WTC11 (cell line): ENCODE data around the gene PANX2. TPM values are rescaled to one million over a fixed set of nuclear protein-coding genes. Genes with fewer than 3 reads are reported as not detected.

Experiments used
- ATAC-seq: fragments of 200-7000 bp; cut with Tn5 transposase; 2 replicates; pipeline ENCODE4 v1.10.0; 2021; ENCODE audit warnings: mild to moderate bottlenecking, moderate library complexity
- CTCF ChIA-PET: fragments of 300-600 bp; sonication (Branson Sonifier 250); formaldehyde crosslinking; loops from one replicate; lab custom pipeline; 2021; ENCODE audit warnings: antibody characterized with exemption; lab: Charles Lee
- POLR2A ChIA-PET: fragments of 350-600 bp; sonication (Branson Sonifier 250); formaldehyde crosslinking; loops from one replicate; lab custom pipeline; 2021; ENCODE audit warnings: antibody characterized with exemption; lab: Charles Lee
- DNase-seq: peaks from one replicate; pipeline ENCODE4 v3.0.0; 2021; ENCODE audit warnings: low spot score
- H3K27ac Mint-ChIP-seq: 2 replicates; pipeline ENCODE4 v1.8.0; 2021; ENCODE audit warnings: mixed read lengths
- H3K27me3 Mint-ChIP-seq: 2 replicates; pipeline ENCODE4 v1.8.0; 2021; ENCODE audit warnings: low read depth, mild to moderate bottlenecking, moderate library complexity, mixed read lengths
- H3K36me3 Mint-ChIP-seq: 2 replicates; pipeline ENCODE4 v1.8.0; 2021; ENCODE audit warnings: mixed read lengths
- H3K4me1 Mint-ChIP-seq: 2 replicates; pipeline ENCODE4 v1.8.0; 2022; ENCODE audit warnings: mixed read lengths
- H3K4me3 Mint-ChIP-seq: 2 replicates; pipeline ENCODE4 v1.8.0; 2021; ENCODE audit warnings: mild to moderate bottlenecking, moderate library complexity, mixed read lengths
- H3K9me3 Mint-ChIP-seq: 2 replicates; pipeline ENCODE4 v1.8.0; 2021; ENCODE audit warnings: mixed read lengths
- AR ChIP-seq: fragments of 250-450 bp; sonication (Bioruptor Pico); IDR thresholded peaks from 2 replicates; pipeline ENCODE4 v1.9.0; 2021; ENCODE audit warnings: mild to moderate bottlenecking
- ATF2 ChIP-seq: sonication (generic); formaldehyde crosslinking; IDR thresholded peaks from 2 replicates; pipeline ENCODE4 v1.8.1; 2022; ENCODE audit warnings: low read depth, missing genetic modification reagents, borderline replicate concordance
- ATF3 ChIP-seq: sonication (generic); formaldehyde crosslinking; conservative IDR thresholded peaks from 2 replicates; pipeline ENCODE4 v1.8.1; 2022; ENCODE audit warnings: mild to moderate bottlenecking, missing genetic modification reagents
- E2F1 ChIP-seq: sonication (generic); formaldehyde crosslinking; IDR thresholded peaks from 2 replicates; pipeline ENCODE4 v1.8.0; 2022; ENCODE audit warnings: mild to moderate bottlenecking, missing genetic modification reagents
- ELF4 ChIP-seq: sonication (generic); formaldehyde crosslinking; IDR thresholded peaks from 2 replicates; pipeline ENCODE4 v1.8.1; 2022; ENCODE audit warnings: low read depth, mild to moderate bottlenecking, moderate library complexity, missing genetic modification reagents
- EMX1 ChIP-seq: fragments of 250-450 bp; sonication (Bioruptor Pico); IDR thresholded peaks from 2 replicates; pipeline ENCODE4 v1.8.0; 2021; ENCODE audit warnings: mild to moderate bottlenecking
- GRHL2 ChIP-seq: fragments of 250-450 bp; sonication (Bioruptor Pico); IDR thresholded peaks from 2 replicates; pipeline ENCODE4 v1.8.0; 2022; ENCODE audit warnings: mild to moderate bottlenecking, moderate library complexity; ENCODE audit not compliant: insufficient replicate concordance, severe bottlenecking
- IRF1 ChIP-seq: sonication (generic); formaldehyde crosslinking; IDR thresholded peaks from 2 replicates; pipeline ENCODE4 v1.8.0; 2023; ENCODE audit warnings: missing genetic modification reagents
- IRF2 ChIP-seq: sonication (generic); formaldehyde crosslinking; IDR thresholded peaks from 2 replicates; pipeline ENCODE4 v1.8.0; 2022; ENCODE audit warnings: low read depth, missing genetic modification reagents, borderline replicate concordance
- JUN ChIP-seq: sonication (generic); formaldehyde crosslinking; IDR thresholded peaks from 2 replicates; pipeline ENCODE4 v1.8.0; 2023; ENCODE audit warnings: mild to moderate bottlenecking, missing genetic modification reagents
- MAX ChIP-seq: sonication (generic); formaldehyde crosslinking; IDR thresholded peaks from 2 replicates; pipeline ENCODE4 v1.8.0; 2022; ENCODE audit warnings: mild to moderate bottlenecking, missing genetic modification reagents
- NFE2L1 ChIP-seq: sonication (generic); formaldehyde crosslinking; IDR thresholded peaks from 2 replicates; pipeline ENCODE4 v1.8.1; 2023; ENCODE audit warnings: missing genetic modification reagents
- NR1H2 ChIP-seq: sonication (generic); formaldehyde crosslinking; IDR thresholded peaks from 2 replicates; pipeline ENCODE4 v1.9.0; 2021; ENCODE audit warnings: mild to moderate bottlenecking, moderate library complexity, missing genetic modification reagents
- NR2C2 ChIP-seq: sonication (generic); formaldehyde crosslinking; IDR thresholded peaks from 2 replicates; pipeline ENCODE4 v1.8.0; 2022; ENCODE audit warnings: mild to moderate bottlenecking, missing genetic modification reagents
- NR3C1 ChIP-seq: sonication (generic); formaldehyde crosslinking; conservative IDR thresholded peaks from 2 replicates; pipeline ENCODE4 v1.8.1; 2023; ENCODE audit warnings: low read depth, mild to moderate bottlenecking, missing genetic modification reagents
- OVOL2 ChIP-seq: fragments of 250-450 bp; sonication (Bioruptor Pico); IDR thresholded peaks from 2 replicates; pipeline ENCODE4 v1.9.0; 2021; ENCODE audit warnings: mild to moderate bottlenecking, borderline replicate concordance
- PREB ChIP-seq: sonication (generic); formaldehyde crosslinking; IDR thresholded peaks from 2 replicates; pipeline ENCODE4 v1.8.1; 2022; ENCODE audit warnings: mild to moderate bottlenecking, missing genetic modification reagents, moderate library complexity, borderline replicate concordance
- RELA ChIP-seq: sonication (generic); formaldehyde crosslinking; IDR thresholded peaks from 2 replicates; pipeline ENCODE4 v1.8.1; 2022; ENCODE audit warnings: missing genetic modification reagents, mild to moderate bottlenecking, borderline replicate concordance
- RORB ChIP-seq: fragments of 250-450 bp; sonication (Bioruptor Pico); IDR thresholded peaks from 2 replicates; pipeline ENCODE4 v1.9.0; 2021; ENCODE audit warnings: mild to moderate bottlenecking
- SOX15 ChIP-seq: fragments of 250-450 bp; sonication (Bioruptor Pico); IDR thresholded peaks from 2 replicates; pipeline ENCODE4 v1.9.0; 2021; ENCODE audit warnings: mild to moderate bottlenecking
- TCF7 ChIP-seq: sonication (generic); formaldehyde crosslinking; IDR thresholded peaks from 2 replicates; pipeline ENCODE4 v1.8.0; 2022; ENCODE audit warnings: mild to moderate bottlenecking, low read depth, missing genetic modification reagents, moderate library complexity
- TEAD4 ChIP-seq: sonication (generic); formaldehyde crosslinking; IDR thresholded peaks from 2 replicates; pipeline ENCODE4 v1.8.0; 2022; ENCODE audit warnings: mild to moderate bottlenecking, missing genetic modification reagents
- ZBTB21 ChIP-seq: sonication (generic); formaldehyde crosslinking; IDR thresholded peaks from 2 replicates; pipeline ENCODE4 v1.8.1; 2023; ENCODE audit warnings: mild to moderate bottlenecking, missing genetic modification reagents, borderline replicate concordance
- ZMAT4 ChIP-seq: fragments of 250-450 bp; sonication (Bioruptor Pico); IDR thresholded peaks from 2 replicates; pipeline ENCODE4 v1.9.0; 2021; ENCODE audit warnings: mild to moderate bottlenecking
- ZNF121 ChIP-seq: sonication (generic); formaldehyde crosslinking; IDR thresholded peaks from 2 replicates; pipeline ENCODE4 v1.8.0; 2023; ENCODE audit warnings: missing genetic modification reagents
- ZNF396 ChIP-seq: fragments of 250-450 bp; sonication (Bioruptor Pico); IDR thresholded peaks from 2 replicates; pipeline ENCODE4 v1.8.0; 2021; ENCODE audit warnings: mild to moderate bottlenecking, moderate library complexity, borderline replicate concordance
- total RNA-seq: library from RNA; stranded (reverse); gene quantifications from 3 replicates; pipeline ENCODE4 v1.2.3, GENCODE V29; 2021

The PANX2 gene
- total RNA-seq, 1 experiment from 2014 or later = 10.2 TPM

- Mint-ChIP-seq H3K4me1 (no peaks in the 10 kb centered on the region; the same call in 1 of the 2 replicates), H3K9me3 (no peaks in the 10 kb centered on the region), H3K4me3 (no peak overlapping the region), H3K36me3 (no peaks in the 10 kb centered on the region), H3K27me3 (no peaks in the 10 kb centered on the region; the same call in 1 of the 2 replicates), H3K27ac (no peak overlapping the region)
- no peak for ATAC-seq
- DNase-seq = no peak
- CTCF ChIA-PET = interaction anchor here (1.1 to 2.0 kb wide), 3 partner anchors 36 to 100 kb away, joined by 3 to 11 read pairs (median 5); partner anchors contain the start of gene MLC1
- POLR2A ChIA-PET = no interaction called here
- TF ChIP-seq E2F1 (CRISPR knock-in tag) (no peak), ZNF121 (CRISPR knock-in tag) (no peak), ELF4 (no peak), EMX1 (no peak), AR (CRISPR knock-in tag) (no peak), JUN (CRISPR knock-in tag) (no peak), TCF7 (no peak), TEAD4 (CRISPR knock-in tag) (no peak), RORB (CRISPR knock-in tag) (no peak), RELA (no peak), NR3C1 (no peak), NR2C2 (CRISPR knock-in tag) (no peak), IRF2 (CRISPR knock-in tag) (no peak), MAX (no peak), NFE2L1 (CRISPR knock-in tag) (no peak), ZMAT4 (no peak), OVOL2 (CRISPR knock-in tag) (no peak)
Measured at GRCh38 chr22:50140615-50141014, 29.9 kb upstream of the PANX2 start.

GRCh38 chr22:50141462-50141861, 29.1 kb upstream of the PANX2 start:
- CTCF ChIA-PET = interaction anchor here (0.9 to 2.1 kb wide), 17 partner anchors 11 to 185 kb away, joined by 3 to 12 read pairs (median 4); partner anchors contain the start of genes DENND6B and MLC1
- H3K27ac Mint-ChIP-seq = no peak overlapping the region
- H3K4me3 Mint-ChIP-seq = no peak overlapping the region
- no peaks in the 10 kb centered on the region; the same call in 1 of the 2 replicates for H3K27me3 Mint-ChIP-seq
- no peaks in the 10 kb centered on the region; the same call in 1 of the 2 replicates for H3K4me1 Mint-ChIP-seq
- no peaks in the 10 kb centered on the region for H3K36me3 Mint-ChIP-seq
- H3K9me3 Mint-ChIP-seq = no peaks in the 10 kb centered on the region
- ATAC-seq (no peak), DNase-seq (no peak)
- POLR2A ChIA-PET = interaction anchor here (0.7 kb wide), 1 partner anchor 31 kb away, joined by 3 read pairs; no protein-coding TSS in a partner anchor
- no peak for TF ChIP-seq E2F1 (CRISPR knock-in tag)
- no peak for TF ChIP-seq ATF3 (CRISPR knock-in tag)
- TF ChIP-seq NR1H2 (CRISPR knock-in tag) = no peak
- TF ChIP-seq ZNF396 (CRISPR knock-in tag) = no peak
- no peak for TF ChIP-seq ATF2 (CRISPR knock-in tag)
- no peak for TF ChIP-seq SOX15 (CRISPR knock-in tag)
- no peak for TF ChIP-seq IRF1
- TF ChIP-seq ZBTB21 (CRISPR knock-in tag) = no peak
- TF ChIP-seq PREB (CRISPR knock-in tag) = no peak
- TF ChIP-seq GRHL2 = no peak
